Measurements from ENCODE around the gene ANKRD33B.

The ANKRD33B gene

DNA sequence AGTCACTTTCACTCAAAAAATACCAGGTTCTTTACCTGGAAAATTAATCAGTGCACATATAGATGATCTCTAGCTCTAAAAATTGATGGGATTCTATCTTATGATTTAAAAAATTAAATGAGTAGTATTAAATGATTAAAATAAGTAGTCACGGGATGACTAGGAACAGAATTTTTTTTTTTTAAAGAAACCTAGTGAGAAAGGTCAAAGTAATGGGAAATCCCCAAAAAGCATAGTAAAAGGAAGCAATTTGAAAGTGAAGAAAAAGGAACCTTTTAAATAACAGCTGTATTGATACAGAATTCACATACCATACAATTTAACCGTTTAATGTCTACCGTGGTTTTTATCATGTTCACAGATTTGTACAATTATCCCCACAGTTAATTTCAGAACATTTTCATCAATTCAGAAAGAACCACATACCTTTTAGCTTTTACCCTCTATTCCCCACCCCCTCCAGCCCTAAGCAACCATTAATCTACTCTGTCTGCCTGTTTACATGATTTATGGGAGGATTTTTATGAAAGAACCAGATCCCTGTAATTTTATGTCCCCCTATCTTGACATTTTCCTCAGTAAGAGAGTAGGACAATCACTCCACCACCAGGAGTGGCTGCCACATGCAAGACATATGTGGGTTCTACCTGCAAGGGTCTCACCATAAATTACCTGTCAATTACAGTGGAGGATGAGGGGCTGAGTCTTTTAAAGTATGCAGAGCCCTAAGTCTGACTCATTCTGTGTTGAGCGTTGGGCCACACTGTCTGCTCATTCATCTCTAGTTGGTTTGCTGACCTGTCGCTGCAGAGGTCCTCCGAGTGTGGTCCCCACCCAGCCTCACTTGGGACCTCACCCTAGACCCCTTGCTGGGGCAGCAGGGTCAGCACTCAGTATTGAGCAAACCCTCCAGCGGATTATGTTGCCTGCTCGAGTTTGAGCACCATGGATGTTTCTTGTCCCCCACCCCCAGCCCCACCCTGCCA, 16.0 kb downstream of the ANKRD33B start:
- DNase-seq, result no peak

DNA sequence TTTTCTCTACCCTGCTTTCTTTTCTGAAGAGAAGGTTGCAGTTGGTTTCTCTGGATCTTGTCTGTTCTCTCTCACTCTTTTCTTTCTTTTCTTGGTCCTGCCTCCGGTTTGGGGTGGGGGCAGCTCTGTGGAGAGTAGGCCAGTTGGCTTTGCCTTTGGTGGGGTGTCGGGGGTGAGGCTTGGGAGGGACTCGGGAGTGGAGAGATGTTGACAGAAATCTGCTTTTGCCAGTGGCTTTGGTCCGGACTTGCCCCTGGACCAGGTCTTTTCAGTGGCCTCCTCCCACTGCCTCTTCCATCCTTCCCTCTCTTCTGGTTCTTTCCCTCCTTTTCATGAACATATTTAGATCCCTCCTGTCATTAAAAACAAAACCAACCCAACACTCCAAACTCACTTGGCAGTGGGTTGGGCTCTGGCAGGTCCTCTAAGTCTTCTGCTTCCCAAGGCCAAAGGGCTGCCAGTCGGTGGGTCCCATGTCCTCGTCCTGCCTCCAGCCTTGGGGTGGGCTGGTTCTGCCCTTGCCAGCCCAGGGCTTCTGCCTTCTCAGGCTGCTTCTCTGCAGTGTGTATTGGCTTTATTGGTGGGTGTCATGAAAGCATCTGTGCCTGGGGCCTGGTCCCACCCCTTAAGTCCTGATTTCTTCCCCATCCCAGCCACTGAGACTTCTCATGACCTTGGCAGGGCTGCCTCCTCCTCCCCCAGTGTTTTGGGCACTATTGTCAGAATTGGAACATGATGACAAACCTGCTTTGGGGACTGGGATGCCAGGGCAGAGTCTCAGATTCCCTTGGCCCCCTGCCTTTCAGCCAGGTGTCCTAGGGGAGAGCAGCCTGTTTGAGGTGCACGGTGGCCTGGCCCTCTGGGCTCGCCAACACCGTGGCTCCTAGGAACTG, 16.9 kb downstream of the ANKRD33B start:
- DNase-seq, result no peak

DNA sequence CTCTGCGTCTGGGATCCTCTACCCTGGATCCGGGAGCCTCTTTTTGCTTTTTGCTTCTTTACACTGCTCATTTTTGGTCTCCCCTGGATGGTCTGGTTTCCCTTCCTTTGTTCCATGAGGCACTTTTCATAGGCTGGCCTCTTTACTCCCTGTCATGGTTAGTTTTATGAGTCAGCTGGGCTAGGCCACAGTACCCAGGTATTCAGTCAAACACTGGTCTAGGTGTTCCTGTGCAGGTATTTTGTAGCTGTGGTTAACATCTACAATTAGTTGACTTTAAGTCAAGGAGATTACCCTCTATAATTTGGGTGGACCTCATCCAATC, 17.5 kb downstream of the ANKRD33B start:
- no peak for DNase-seq

DNA sequence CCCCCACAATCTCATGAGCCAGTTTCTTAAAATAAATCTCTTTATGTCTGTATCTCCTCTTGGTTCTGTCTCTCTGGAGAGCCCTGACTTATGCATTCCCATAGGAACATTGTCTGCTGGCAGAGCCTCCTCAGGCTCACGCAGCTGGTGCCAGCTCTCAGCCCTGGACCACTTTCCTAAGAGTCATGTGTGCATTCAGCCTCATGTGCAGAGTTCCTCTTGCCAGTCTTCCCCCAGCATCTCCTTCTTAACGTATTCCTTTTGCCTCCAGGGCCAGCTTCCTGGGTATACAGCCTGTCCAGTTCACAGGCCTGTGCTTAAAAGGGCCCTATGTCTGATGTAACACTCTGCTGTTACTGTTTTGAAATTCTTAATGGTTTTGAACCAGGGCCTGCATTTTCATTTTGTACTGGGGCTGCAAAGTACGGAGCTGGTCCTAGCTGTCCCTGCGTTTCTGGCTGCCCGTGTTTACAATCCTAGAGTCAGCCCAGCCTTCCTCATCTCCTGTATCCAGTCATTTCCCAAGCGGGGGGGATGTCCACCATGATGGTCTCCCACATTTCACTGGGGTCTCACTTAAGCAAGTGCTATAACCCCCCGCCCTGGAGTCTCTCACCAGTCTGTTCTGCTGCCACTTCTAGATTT, 18.1 kb downstream of the ANKRD33B start:
- DNase-seq, result no peak

DNA sequence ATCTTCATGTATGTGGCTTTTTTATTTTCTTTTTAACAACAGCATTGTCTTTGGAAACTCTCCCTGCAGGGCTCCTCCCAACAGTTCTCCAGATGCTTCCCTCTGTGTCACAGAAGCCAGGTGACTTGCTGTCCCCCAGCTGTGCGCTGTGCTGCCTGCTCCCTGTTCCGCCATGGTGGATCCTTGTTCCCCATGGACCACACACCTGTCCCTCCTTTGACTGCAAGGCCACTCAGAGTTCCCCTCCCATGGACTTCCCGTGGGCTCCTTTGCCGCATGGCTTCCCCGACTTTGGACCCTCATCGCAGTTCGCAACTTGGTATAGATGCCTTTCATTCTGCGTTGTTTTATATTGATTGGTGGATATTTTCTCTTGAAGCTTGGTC, 18.6 kb downstream of the ANKRD33B start:
- no peak for DNase-seq

DNA sequence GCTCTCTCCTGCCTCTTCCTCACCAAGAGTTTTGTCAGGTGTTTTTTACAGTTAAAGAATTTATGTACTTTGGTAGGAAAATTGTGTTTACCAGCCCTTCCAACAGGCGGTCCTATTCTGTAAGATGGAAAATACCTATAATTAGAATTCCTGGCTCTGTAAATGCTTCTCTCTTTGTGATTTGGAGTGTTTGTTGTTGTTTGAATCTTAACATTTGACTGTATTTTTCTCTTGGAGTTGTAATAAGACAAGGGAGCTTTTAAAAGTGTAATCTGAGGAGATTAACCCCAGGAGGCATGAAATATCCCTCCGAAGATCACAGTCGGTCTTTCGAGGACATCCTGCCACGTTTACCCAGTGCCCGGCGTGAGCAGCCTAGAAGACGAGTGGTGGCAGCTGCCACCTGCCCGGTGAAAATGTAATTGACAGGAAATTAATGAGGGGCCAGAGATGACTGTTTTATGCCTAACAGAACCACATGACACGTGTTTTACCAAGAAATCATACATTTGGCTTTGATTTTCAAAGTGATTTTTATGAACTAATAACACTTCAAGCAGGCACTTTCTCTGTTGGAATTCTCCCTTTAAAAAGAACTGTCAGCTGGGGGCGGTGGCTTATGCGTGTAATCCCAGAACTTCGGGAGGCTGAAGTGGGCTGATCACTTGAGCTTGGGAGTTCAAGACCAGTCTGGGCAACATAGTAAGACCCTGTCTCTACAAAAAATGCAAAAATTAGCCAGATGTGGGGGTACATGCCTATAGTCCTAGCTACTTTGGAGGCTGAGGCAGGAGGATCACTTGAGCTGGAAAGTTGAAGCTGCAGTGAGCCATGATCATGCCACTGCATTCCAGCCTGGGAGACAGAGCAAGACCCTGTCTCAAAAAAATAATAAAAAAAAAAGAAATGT, 20.0 kb downstream of the ANKRD33B start:
- DNase-seq, result peak; percentile 79

DNA sequence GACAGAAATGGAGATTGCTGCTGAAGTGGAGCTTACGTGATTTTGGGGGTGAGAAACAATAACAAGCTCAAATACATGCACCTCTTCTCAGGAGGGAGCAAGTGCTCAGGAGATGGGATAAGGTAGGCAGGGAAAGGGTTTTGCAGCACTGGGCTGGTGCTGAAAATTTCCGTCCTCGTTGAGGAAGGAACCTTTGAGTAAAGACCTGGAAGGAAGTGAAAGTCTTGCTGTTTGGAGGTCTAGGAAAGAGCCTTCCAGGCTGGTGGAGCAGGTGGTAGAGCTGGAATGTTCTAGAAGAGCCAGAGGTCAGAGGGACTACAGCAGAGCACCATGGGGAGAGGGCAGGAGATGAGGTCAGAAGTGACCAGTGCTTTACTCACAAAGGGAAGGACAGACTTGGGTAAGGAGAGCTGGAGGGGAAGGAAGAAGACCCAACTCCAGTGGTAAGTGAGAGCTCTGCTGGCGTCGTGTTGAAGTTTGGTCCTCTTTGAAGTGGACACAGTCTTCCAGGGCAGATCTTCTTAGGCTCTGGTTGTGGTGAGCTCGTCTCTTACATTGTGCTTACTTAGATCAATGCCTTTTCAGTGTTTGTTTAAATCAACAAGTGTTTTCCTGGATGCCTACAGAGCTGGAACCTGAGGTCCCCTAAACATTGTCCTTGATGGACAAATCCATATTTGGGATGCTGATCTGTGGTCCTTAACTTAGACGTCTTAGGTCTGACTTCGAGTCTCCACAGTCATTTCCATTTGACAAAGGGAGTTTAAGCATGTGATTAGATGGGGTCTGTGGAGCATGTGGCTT, 21.0 kb downstream of the ANKRD33B start:
- DNase-seq, result no peak

DNA sequence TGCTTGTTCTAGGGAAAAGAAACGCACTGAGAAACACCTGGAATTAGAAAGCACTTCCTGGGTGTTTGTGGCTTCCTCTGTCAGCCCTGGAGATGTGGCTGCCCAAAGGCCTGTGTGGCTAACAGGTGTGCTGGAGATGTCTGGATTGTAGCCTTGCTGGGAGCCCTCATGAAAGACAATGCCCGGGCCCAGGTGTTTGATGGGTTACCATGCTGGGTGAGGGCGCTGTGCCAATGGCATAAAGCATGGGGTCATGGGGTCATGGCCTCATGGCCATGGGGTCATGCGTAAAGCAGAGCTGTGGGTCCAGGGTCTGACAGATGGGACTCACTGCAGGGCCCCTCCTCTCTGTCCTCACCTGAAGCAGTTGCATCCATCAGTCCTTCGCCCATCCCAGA, 21.6 kb downstream of the ANKRD33B start:
- DNase-seq, result no peak

DNA sequence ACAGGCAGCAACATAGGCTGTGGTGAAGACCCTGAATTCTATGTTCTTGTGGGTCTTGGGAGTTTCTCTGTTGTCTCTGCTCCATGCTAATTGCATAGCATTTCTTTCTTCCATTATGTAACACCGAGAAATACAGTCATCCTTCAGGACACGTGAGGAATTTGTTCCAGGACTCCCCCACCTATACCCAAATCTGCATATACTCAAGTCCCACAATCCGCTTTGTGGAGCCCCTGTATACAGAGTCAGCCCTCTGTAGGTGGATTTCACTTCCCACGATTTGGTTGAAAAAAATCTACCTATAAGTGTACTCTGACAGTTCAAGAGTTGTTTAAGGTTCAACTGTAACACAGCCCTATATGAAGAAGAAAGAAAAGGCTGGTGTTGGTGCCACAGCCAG, 22.1 kb downstream of the ANKRD33B start:
- no peak for DNase-seq

DNA sequence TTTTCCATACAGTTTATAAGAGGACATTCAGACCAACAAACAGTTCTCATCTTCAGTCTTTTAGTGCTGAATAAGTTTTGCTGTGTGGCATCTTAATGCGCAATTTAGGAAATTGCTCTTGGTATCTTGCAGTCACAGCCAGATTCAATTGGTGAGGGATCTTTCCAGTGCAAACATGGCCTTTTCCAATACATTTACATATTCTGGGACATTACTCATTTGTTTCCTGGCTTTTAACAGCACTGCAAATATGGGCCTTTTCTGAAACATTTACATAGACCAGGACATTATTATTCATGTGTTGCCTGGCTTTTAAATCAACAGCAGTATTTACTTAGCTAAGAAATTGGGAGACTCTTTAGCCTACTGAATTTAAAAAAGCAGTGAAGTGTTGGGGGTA, 22.7 kb downstream of the ANKRD33B start:
- no peak for DNase-seq

DNA sequence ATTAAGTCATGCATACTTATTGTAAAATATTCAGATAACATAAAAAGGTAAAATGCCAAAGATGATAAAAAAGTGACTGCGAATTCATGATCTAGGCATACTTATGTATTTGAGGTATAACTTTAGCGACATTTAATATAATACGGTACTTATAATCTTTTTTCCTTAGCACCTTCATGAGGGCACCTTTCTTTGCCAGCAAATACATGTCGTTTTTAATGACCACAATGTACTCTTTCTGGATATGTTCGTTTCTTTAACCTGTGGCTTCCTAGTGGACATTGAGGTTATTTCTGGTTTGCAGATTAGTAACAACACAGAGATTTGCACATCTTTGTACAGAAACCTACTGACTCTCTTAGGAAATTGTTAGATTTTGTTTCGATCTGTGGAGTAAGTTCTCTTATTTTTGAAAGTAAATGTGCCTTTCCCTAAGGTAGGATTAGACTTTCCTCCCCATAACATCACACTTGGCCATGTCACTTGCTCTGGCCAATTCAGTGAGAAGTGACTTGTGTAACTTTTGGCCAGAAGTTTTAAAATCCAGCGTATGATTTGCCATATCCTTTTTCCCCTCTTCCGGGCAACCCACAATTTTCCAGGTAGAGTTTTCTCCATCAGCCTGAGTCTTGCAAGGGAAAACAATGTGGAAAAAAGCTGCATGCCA, 24.4 kb downstream of the ANKRD33B start:
- no peak for DNase-seq

DNA sequence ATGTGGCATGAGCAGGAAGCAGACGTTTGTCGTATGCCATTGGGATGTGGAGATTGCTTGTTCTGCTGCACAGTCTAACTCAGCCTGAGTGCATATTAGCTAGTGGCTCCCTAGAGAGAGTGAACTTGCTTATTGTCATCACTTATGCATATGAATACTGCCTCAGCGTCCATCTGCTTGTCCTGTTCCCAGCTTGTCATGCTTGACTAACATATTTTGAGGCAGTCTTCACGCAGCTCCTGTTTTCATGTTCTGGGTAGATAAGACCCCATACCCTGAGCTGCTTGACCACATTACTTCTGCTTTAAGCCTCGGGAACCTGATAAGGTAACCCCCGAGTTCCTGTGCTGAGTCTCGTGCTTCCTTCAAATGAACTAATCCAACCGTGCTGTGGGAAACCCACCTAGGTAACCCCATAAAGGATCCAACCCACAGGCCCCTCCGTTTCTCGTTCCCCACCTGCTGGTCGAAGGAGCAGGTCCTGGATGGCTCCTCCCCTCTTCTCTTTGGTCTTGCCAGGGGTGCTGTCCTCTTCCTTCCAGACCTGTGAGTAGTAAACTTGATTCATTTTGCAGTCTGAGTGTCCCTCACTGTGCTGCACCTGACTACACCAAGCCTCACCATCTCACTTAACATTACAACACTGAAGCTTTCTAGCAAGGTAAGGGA, 25.0 kb downstream of the ANKRD33B start:
- no peak for DNase-seq

DNA sequence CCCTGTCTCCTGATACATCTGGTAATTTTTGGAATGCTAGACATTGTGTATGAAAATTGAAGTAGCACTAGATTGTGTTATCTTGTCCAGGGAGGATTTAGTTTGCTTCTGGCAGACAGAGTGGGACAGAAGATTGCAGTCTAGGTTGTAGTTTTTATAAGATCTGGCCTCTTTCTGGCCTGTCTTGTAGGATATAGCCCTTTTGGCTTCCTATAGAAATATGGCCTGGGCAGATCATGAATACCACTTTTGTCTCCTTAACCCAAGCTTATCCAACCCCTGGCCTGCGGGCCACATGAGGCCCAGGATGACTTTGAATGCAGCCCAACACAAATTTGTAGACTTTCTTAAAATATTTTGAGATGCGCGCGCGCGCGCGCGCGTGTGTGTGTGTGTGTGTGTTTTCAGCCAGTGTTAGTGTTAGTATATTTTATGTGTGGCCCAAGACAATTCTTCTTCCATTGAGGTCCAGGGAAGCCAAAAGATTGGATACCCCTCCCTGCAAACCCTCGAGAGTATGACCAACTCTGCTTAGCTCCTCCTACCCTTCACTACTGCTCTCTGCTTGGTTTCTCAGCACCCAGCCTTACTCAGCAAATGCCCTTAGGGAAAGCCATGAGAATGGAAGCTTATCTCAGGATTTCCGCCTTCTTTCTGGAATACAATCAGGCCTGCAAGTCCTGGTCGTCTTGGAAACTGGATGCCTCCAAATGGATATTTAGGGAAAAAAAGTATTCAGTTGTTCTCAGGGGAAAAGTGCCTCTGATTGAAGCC, 26.5 kb downstream of the ANKRD33B start:
- DNase-seq, result no peak

DNA sequence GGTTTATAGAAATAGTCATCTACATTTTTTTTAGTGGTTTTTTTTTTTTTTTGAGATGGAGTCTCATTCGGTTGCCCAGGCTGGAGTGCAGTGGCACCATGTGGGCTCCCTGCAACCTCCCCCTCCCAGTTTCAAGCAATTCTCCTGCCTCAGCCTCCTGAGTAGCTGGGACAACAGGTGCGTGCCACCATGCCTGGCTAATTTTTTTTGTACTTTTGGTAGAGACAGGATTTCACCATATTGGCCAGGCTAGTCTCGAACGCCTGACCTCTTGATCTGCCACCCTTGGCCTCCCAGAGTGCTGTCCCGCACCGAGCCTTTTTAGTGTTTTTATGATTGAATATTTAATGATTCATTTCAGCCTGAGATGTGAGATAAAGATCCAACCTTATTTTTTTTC, 27.3 kb downstream of the ANKRD33B start:
- DNase-seq, result no peak

DNA sequence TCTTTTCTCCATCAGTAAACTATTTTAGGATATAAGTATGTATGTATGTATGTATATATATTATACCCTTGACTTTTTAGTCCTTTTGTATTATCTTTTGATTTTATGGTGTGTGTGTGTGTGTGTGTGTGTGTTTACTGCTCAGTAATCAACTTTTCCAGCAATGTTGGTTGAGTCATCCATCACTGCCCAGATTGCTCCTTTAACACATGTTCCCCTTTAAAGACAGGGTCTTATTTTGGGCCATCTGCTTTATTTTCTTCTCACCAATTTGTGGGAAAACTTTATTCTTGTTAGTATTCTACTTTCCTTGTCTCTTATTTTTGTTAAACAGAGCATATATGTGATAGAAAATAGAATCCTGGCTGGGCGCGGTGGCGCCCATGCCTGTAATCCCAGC, 28.1 kb downstream of the ANKRD33B start:
- no peak for DNase-seq

DNA sequence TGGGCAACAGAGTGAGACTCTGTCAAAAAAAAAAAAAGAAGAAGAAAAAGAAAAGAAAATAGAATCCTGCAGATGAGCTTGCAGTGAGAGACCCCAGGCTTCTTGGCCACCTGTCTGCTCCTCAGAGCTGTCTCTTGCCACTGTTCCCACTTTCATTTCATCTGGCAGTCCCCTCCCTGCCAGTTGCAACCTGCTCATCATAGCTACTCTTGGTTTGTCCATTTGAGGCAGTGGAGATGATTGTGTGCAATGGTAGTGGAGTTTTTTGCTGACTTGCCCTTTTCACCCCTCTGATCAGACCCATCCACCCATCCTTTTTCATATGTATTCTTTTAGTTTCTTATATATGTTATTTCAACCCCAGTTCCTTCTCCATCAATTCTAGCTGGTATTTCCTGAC, 28.7 kb downstream of the ANKRD33B start:
- no peak for DNase-seq

DNA sequence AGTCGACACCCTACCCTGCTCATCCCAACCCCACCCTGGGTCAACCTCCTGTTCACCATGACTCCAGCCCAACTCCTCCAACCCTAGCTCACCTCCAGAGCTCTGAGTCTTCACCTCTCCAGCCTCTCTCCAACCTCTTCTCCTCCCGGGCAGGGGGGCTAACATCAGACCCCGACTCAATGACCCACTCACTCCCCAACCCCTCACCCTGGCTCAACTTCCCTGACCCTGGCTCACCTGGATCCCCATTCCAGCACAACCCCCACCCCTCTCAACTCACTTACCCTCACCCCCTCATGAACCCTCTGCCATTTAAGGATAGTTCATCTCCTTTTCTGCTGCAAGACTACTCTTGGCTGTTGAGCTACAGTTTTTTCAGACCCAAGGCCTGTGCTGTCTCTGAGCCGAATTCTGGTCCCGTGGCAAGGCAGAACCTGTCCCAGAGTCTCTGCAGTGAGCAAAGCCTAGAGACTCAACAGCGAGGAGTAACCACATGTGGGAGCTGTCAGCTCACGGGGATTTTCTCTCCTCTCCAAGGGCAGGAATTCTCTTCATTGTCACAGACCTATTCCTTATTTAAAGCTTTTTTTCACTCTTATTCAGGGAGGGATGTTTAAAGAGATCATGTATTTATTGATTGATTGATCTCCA, 29.8 kb downstream of the ANKRD33B start:
- no peak for DNase-seq

DNA sequence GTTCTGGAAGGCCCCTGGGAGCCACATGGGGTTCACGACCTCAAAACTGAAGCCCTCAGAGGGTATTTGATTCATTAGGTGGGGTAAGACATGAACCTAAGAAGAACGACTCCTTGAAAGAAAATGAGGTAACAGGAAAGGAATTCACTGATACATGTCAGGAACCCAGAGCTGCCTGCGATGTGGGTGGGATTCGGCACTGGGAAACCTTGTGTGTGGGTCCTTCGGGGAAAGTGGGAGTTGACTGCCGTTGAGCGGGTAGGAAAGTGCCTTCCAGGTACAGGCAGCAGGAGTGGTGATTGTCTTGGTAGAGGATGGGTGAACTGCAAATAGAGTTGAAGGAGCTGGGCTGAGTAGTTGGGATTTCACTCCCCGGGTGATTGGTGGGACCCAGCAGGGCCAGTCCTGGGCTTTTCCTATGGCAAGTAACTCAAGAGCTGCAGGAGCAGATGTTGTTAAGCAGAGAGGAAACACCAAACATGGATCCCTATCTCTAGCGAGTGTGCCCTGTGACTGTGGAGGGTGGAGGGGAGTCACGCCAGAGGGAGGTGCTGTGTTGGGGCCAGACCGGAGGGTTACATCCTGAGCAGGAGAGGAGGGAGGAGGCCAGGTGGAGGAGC, 30.8 kb downstream of the ANKRD33B start:
- DNase-seq, result no peak

DNA sequence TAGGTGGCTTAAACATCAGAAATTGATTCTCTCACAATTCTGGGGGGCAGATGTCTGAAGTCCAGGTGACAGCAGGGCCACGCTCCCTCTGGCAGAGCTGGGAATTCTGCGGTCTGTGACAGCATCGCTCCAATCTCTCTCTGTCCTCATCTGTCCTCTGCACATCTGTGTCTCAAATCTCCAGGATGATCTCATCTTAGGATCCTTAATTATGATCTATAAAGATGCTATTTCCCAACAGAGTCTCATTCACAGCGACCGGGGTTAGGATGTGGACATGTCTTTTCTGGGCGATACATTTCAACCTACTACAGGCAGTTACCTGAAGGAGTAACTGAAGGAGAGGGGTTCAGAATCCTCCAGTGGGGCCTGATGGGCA, 31.4 kb downstream of the ANKRD33B start:
- no peak for DNase-seq

All from NCI-H748 treated with DMSO at 0.1 percent for 48 hours (cell line).